Activated T-cell treated with anti-CD3 and anti-CD28 coated beads, Interleukin-2, amount 50 U/mL, for 72 hours (primary cell): ENCODE results near the gene PLEKHM2. TPM values are rescaled to one million over a fixed set of nuclear protein-coding genes. Genes with fewer than 3 reads are reported as not detected.

Source experiments
- ATAC-seq, 2 donors: fragments of 150-1000 bp; cut with Tn5 transposase; replicated peaks in 1 of 2; 2 replicates each; pipeline ENCODE4 v1.10.0; 2021; ENCODE audit warnings: moderate library complexity in 2 of 2, mild to moderate bottlenecking in 1 of 2
- DNase-seq, 2 donors: peaks; one replicate each; pipeline ENCODE4 v3.0.0; 2021 to 2022; ENCODE audit warnings: mixed read lengths in 1 of 2
- H3K27ac Mint-ChIP-seq: one replicate; pipeline ENCODE4 v1.8.0; 2022; ENCODE audit warnings: mild to moderate bottlenecking, moderate library complexity, mixed read lengths
- H3K27me3 Mint-ChIP-seq: one replicate; pipeline ENCODE4 v1.8.0; 2022; ENCODE audit warnings: low read depth, mixed read lengths
- H3K36me3 Mint-ChIP-seq, 2 donors: one replicate each; pipeline ENCODE4 v1.8.0; 2022; ENCODE audit warnings: mixed read lengths in 2 of 2, mild to moderate bottlenecking in 1 of 2; ENCODE audit not compliant: insufficient read depth in 2 of 2
- H3K4me1 Mint-ChIP-seq: one replicate; pipeline ENCODE4 v1.8.0; 2022; ENCODE audit warnings: low read depth, mixed read lengths
- H3K4me3 Mint-ChIP-seq, 2 donors: one replicate each; pipeline ENCODE4 v1.8.0; 2022; ENCODE audit warnings: mild to moderate bottlenecking in 2 of 2, mixed read lengths in 2 of 2, moderate library complexity in 2 of 2
- H3K9me3 Mint-ChIP-seq, 2 donors: one replicate each; pipeline ENCODE4 v1.8.0; 2022; ENCODE audit warnings: mixed read lengths in 2 of 2
- total RNA-seq, 2 donors: library from RNA; stranded (reverse); gene quantifications; one replicate each; pipeline ENCODE4 v1.2.3, GENCODE V29; 2022

Gene PLEKHM2
- total RNA-seq, 2 donors from 2014 or later, result 79.7 to 82.7 TPM

DNA sequence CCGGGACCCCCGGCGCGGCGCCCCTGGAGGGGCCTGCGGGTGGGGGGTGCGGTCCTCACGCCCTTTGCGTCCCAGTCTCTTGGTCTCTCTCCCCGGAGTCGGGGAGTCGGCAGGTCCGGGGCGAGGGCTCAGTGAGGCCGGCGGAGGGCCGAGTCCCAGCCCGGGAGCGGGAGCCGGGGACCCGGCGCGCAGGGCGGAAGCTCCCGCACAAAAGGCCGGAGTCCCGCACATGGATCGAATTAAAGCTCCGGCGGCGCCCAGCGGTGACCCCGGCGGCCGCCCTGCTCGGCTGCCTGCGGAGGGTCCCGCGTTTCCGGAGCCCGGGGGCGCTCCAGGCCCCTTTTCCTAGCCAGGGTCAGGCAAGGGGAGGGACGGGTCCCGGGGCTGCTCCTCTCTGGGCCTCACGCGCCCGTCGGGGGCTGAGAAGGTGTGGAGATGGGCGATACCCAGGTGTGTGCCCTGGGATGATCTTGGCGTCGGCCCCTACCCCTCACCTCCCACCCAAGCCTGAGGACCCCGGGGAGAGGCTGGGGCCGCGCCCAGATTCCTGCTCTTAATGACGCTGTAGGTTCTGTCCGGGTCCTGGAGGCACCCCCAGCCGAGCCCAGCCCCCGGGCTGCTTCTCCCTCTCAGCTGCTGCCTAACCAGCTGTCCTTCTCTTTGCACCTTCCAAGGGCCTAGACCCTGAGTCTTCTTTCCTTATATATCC, 75.0 kb downstream of the PLEKHM2 start:
- no peak overlapping the region for H3K27ac Mint-ChIP-seq
- ATAC-seq (peak; percentile 48 to 53), DNase-seq (no peak)
- no peaks in the 10 kb centered on the region for H3K36me3 Mint-ChIP-seq
- peak overlapping the region; percentile 24 to 63 for H3K4me3 Mint-ChIP-seq
- H3K27me3 Mint-ChIP-seq, result peaks cover 46% of the 10 kb centered on the region
- peaks cover 8% of the 10 kb centered on the region for H3K4me1 Mint-ChIP-seq
- H3K9me3 Mint-ChIP-seq, result no peaks in the 10 kb centered on the region

DNA sequence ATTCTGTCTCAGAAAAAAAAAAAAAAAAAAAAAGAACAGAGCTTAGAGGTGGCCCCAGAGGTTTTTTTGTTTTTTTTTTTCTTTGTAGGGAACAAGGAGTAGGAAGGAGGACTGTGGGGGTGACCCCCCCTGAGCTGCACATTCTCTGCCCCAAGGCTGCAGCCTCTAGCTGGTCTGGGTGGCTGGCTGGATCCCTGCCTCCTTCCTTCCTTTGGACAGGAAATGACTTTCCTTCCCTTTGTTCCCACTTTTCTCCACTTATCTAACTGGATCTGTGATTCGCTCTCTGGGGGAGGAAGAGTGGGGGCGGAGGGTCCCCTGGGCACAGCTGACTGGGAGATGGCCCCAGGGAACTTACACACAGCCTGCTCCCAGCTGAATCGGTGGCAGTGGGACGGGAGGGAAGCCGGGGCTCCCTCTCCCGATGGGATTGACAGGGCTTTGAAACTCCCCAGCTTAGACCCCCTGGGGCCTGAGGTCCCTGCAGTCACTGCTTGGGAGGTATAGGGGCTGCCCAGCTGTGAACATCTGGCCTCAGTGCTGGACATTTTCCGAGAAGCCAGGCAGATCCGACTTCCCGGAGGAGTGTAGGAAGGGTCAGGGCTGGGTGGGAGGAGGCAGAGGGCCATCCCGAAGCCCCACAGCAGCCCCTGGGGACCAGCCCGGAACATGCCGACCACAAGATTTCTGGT, 76.5 kb downstream of the PLEKHM2 start:
- Mint-ChIP-seq H3K4me1 (peaks cover 8% of the 10 kb centered on the region), H3K4me3 (no peak overlapping the region), H3K9me3 (no peaks in the 10 kb centered on the region), H3K27me3 (peaks cover 39% of the 10 kb centered on the region), H3K36me3 (no peaks in the 10 kb centered on the region), H3K27ac (no peak overlapping the region)
- ATAC-seq (no peak), DNase-seq (no peak)

DNA sequence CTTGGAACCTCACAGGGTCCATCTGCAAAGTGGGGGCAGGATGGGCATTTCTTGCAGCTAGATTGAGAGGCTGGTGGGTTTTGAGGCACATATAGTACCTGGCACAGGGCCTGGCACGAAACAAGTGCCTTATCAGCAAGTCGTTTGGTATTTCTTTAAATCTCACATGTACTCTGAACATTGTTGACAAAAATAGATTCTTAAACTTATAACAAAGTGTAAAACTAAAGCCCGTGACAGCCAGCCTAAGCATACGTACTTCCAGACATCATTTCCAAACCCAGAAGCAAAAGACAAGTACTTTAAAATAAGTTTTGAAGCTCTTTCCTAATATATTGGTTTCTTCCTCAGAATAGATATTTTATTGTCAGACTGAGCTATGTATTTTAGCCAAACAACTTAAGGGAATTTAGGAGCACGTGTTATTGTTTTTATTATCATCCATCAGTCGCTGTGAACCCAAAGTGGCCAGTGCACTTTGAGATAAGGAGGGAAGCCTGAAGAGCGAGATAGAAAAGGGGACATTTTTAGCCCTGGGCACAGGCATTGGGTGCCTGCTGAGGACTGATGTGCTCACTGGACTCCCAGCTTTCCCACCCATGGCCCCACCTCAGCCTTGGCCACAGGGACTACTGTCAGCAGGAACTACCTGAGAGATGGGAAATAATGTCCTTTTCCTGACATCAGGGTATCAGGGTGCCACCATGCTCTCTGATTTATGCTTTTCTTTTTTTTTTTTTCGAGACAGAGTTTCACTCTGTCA, 77.4 kb downstream of the PLEKHM2 start:
- ATAC-seq (no peak), DNase-seq (no peak)
- Mint-ChIP-seq H3K27me3 (peaks cover 31% of the 10 kb centered on the region), H3K4me1 (peaks cover 2% of the 10 kb centered on the region), H3K9me3 (no peaks in the 10 kb centered on the region), H3K4me3 (no peak overlapping the region), H3K27ac (no peak overlapping the region), H3K36me3 (no peaks in the 10 kb centered on the region)

DNA sequence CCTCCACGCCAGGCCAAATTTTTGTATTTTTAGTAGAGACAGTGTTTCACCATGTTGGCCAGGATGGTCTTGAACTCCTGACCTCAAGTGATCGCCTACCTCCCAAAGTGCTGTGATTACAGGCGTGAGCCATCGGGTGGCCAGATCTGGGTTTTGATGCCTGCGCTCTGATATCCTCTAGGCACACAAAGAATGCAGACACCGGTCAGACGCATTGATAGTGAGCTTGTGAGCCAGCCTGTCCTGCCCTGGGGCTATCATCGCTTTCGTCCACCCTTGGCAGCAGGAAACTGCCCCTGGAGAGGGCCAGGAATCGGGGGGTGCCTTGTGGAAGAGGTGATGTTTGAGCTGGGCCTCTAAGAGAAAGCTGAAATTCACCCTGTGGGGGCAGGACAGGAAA, 78.4 kb downstream of the PLEKHM2 start:
- ATAC-seq (no peak), DNase-seq (no peak)
- H3K27ac Mint-ChIP-seq, result no peak overlapping the region
- no peaks in the 10 kb centered on the region for H3K9me3 Mint-ChIP-seq
- H3K4me1 Mint-ChIP-seq, result no peaks in the 10 kb centered on the region
- peaks cover 21% of the 10 kb centered on the region for H3K27me3 Mint-ChIP-seq
- H3K4me3 Mint-ChIP-seq, result no peak overlapping the region
- no peaks in the 10 kb centered on the region for H3K36me3 Mint-ChIP-seq

DNA sequence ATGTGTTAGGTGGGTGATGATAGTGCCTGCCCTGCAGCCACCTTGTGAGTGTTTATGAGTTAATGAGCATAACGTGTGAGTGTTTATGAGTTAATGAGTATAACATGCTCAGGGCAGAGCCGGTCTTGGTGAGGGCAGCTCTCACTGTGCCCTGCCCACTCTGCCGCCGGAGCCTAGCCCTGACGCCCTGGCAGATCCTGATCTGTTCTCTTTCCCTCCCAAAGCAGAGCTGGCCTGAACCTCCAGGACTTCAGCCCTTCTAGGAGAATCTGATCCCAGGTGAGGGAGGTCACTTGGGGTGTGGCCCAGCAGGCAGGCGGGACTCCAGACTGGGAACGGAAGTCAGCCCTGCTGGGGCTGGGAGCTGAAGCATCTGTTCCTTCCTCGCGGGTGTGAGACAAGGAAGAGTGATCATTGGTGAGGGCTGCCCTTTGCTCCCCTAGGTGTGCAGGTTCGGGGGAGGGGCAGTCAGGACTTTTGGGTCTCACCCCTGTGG, 80.2 kb downstream of the PLEKHM2 start:
- no peak overlapping the region for H3K4me3 Mint-ChIP-seq
- no peak for DNase-seq
- no peaks in the 10 kb centered on the region for H3K4me1 Mint-ChIP-seq
- ATAC-seq, result no peak
- no peaks in the 10 kb centered on the region for H3K9me3 Mint-ChIP-seq
- H3K27ac Mint-ChIP-seq, result no peak overlapping the region
- H3K36me3 Mint-ChIP-seq, result no peaks in the 10 kb centered on the region
- H3K27me3 Mint-ChIP-seq, result peaks cover 20% of the 10 kb centered on the region

DNA sequence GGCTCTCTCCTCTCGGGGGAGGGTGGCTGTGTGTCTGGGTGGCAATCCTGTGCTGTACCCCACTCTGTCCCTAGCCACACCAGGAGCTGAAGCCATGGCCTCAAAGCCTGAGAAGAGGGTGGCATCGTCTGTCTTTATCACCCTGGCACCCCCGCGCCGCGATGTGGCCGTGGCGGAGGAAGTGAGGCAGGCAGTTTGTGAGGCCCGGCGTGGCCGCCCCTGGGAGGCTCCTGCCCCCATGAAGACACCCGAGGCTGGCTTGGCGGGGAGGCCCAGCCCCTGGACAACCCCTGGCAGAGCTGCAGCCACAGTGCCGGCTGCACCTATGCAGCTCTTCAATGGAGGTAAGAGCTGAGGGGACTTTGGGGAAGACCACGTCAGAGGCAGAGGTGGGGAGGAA, 80.8 kb downstream of the PLEKHM2 start:
- peaks cover 15% of the 10 kb centered on the region for H3K27me3 Mint-ChIP-seq
- no peak overlapping the region for H3K4me3 Mint-ChIP-seq
- no peak overlapping the region for H3K27ac Mint-ChIP-seq
- DNase-seq, result no peak
- no peaks in the 10 kb centered on the region for H3K9me3 Mint-ChIP-seq
- no peak for ATAC-seq
- no peaks in the 10 kb centered on the region for H3K4me1 Mint-ChIP-seq
- H3K36me3 Mint-ChIP-seq, result no peaks in the 10 kb centered on the region

DNA sequence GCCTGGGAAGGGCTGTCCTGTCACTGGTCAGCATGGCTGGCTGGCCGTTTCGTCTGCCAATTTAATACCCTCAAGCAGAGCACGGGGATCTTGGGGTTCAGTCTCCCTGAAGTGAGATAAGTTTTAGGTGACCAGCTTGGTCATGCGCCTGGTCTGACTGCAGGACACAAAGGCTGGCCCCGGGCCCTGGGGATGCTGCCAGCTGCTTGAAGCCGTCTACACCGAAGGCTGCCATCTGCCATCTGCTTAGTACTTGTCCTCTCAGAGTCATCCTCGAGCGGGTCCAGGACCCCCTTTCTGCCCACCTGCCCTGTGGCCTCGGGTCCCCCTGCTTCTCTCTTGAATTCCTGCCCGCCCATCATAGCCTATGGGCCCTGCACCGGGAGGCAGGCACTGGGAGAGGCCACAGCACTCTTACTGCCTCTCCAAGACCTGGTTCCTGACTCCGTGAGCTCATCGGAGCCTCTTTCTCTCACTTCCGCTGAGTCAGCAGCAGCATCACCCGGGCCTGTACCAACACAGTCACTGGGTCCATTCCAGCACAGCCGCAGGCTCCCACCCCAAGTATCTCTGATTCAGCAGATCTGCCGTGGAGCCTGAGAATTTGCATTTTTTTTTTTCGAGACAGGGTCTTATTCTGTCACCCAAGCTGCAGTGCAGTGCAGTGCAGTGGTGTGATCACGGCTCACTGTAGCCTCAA, 81.5 kb downstream of the PLEKHM2 start:
- Mint-ChIP-seq H3K27ac (no peak overlapping the region), H3K4me3 (no peak overlapping the region), H3K36me3 (no peaks in the 10 kb centered on the region), H3K27me3 (peaks cover 12% of the 10 kb centered on the region), H3K9me3 (no peaks in the 10 kb centered on the region), H3K4me1 (no peaks in the 10 kb centered on the region)
- ATAC-seq (no peak), DNase-seq (no peak)

DNA sequence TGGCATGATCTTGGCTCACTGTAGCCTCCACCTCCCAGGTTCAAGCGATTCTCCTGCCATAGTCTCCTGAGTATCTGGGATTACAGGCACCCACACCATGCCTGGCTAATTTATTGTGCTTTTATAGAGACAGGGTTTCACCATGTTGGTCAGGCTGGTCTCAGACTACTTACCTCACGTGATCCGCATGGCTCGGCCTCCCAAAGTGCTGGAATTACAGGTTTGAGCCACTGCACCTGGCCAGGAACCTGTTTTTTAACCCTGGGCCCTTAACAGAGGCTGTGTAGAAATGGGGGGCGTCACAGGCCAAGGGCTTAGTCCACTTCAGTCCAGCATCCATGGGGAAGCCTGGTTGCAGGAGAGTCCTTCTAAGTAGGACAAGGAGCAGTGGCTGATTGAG, 83.8 kb downstream of the PLEKHM2 start:
- Mint-ChIP-seq H3K36me3 (no peaks in the 10 kb centered on the region), H3K9me3 (no peaks in the 10 kb centered on the region), H3K27me3 (peaks cover 11% of the 10 kb centered on the region), H3K4me1 (no peaks in the 10 kb centered on the region), H3K4me3 (no peak overlapping the region), H3K27ac (no peak overlapping the region)
- no peak for DNase-seq
- ATAC-seq, result no peak

DNA sequence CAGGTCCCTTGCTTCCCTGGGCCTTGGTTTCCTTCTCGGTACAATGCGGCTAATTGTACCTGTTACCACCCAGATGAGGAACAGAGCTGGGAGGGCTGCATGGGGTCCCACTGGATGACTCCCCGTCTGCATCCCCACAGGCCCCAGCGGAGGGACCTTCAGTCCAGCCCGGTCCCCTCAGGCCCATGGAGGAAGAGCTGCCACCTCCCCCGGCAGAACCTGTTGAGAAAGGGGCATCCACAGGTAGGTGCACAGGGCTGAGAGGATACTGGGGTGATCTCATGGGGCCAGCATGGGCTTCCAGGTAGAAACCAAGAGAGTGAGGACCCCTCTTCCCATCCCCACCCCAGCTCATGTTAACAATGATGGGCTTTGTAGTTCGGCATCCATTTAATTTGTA, 84.3 kb downstream of the PLEKHM2 start:
- no peaks in the 10 kb centered on the region for H3K36me3 Mint-ChIP-seq
- peaks cover 11% of the 10 kb centered on the region for H3K27me3 Mint-ChIP-seq
- no peak overlapping the region for H3K4me3 Mint-ChIP-seq
- H3K27ac Mint-ChIP-seq, result no peak overlapping the region
- H3K9me3 Mint-ChIP-seq, result no peaks in the 10 kb centered on the region
- ATAC-seq (no peak), DNase-seq (no peak)
- no peaks in the 10 kb centered on the region for H3K4me1 Mint-ChIP-seq

DNA sequence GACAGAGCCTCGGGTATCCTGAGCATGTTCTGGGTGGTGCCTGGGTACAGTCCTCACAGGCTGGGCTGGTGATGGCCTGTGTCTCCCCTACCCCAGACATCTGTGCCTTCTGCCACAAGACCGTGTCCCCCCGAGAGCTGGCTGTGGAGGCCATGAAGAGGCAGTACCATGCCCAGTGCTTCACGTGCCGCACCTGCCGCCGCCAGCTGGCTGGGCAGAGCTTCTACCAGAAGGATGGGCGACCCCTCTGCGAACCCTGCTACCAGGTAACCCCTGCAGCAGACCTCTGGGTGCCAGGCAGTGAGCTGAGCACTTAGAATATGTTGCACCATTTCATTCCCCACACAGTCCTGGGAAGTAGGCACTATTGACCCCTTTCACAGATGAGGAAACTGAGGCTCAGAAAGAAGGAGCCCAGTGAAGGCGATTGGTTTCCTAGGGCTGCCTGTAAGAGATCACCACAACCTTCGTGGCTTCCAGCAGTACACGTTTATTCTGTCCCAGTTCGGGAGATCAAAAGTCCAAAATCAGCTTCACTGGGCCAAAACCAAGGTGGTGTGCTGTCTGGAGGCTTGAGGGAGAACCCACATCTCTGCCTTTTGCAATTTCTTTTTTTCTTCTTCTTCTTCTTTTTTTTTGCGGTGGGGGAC, 86.3 kb downstream of the PLEKHM2 start:
- H3K36me3 Mint-ChIP-seq, result no peaks in the 10 kb centered on the region
- H3K9me3 Mint-ChIP-seq, result no peaks in the 10 kb centered on the region
- H3K4me1 Mint-ChIP-seq, result no peaks in the 10 kb centered on the region
- DNase-seq (no peak), ATAC-seq (no peak)
- peaks cover 11% of the 10 kb centered on the region for H3K27me3 Mint-ChIP-seq
- H3K27ac Mint-ChIP-seq, result no peak overlapping the region
- H3K4me3 Mint-ChIP-seq, result no peak overlapping the region

DNA sequence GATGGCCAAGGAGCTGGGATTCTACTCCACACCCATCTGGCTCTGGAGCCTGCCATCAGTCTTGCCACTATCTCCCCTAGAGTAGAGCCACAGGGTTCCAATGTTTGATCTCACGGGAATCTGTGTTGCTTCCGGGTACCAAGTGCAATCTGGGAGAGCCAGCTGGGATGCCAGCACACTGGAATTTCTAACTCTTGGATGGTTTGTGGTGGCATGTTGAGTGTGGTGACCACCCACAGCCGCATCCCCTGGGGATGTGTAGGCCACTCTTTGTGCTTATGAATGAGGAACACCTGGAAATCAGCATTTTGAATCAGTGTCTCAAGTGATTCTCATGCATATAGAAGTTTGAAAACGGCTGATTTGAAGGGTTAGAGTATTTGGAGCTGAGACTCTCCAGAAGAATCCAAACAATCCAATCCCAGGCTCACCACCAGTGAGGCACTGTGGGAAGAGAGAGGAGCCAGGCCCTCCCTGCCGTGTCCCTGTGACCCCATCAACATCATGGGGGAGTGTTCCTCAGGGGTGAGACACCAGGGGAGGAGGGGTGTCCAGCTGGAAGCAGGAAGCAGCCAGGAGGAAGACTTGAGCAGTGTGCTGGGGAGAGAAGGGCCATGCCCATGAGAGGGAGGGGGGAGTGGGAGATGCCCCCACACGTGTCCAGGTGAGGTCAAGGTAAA, 87.9 kb downstream of the PLEKHM2 start:
- Mint-ChIP-seq H3K27ac (no peak overlapping the region), H3K4me3 (no peak overlapping the region), H3K27me3 (peaks cover 11% of the 10 kb centered on the region), H3K36me3 (no peaks in the 10 kb centered on the region), H3K9me3 (no peaks in the 10 kb centered on the region), H3K4me1 (no peaks in the 10 kb centered on the region)
- ATAC-seq (no peak), DNase-seq (no peak)

DNA sequence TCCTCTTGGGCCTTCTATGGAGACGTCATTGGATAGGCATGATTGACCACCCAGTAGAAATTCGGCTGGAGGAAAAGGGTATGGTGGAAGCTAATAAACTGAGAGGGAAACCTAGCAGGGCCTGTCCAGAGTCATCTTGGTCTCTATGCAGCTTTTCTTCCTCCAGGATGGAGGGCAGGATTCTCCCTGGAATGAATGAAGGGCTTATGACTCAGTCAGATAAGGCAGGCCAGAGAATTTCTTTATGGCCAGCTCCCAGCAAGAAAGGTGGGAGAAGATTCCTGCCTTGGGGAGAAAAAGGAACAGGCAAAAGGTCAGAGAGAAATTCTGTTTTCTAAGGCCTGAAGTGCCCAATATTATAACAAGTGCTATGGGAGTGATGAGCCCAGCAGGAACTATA, 91.6 kb downstream of the PLEKHM2 start:
- Mint-ChIP-seq H3K4me3 (no peak overlapping the region), H3K9me3 (no peaks in the 10 kb centered on the region), H3K27me3 (peaks cover 6% of the 10 kb centered on the region), H3K27ac (no peak overlapping the region), H3K36me3 (no peaks in the 10 kb centered on the region), H3K4me1 (no peaks in the 10 kb centered on the region)
- ATAC-seq (no peak), DNase-seq (no peak)
